Activated naive CD8-positive, alpha-beta T cell treated with anti-CD3 and anti-CD28 coated beads for 36 hours (primary cell): ENCODE data around the gene DAPK3. TPM values are rescaled to one million over a fixed set of nuclear protein-coding genes. Genes with fewer than 3 reads are reported as not detected.
"Not testable (repeated sequence)": the region's sequence is repeated elsewhere in the genome, so short reads cannot be mapped to it uniquely, and the experiment has no call there.

Experiments used
- DNase-seq: peaks from one replicate; pipeline ENCODE4 v3.0.0; 2021
- H3K27ac Mint-ChIP-seq: one replicate; pipeline ENCODE4 v1.8.0; 2022; ENCODE audit warnings: mild to moderate bottlenecking, moderate library complexity, mixed read lengths
- H3K27me3 Mint-ChIP-seq: one replicate; pipeline ENCODE4 v1.8.0; 2022; ENCODE audit warnings: mild to moderate bottlenecking, mixed read lengths
- H3K36me3 Mint-ChIP-seq: one replicate; pipeline ENCODE4 v1.8.0; 2021; ENCODE audit warnings: mild to moderate bottlenecking, mixed read lengths
- H3K4me1 Mint-ChIP-seq: one replicate; pipeline ENCODE4 v1.8.0; 2021; ENCODE audit warnings: mixed read lengths
- H3K4me3 Mint-ChIP-seq: one replicate; pipeline ENCODE4 v1.8.0; 2022; ENCODE audit warnings: mild to moderate bottlenecking, moderate library complexity, mixed read lengths
- H3K9me3 Mint-ChIP-seq: one replicate; pipeline ENCODE4 v1.8.0; 2022; ENCODE audit warnings: mixed read lengths
- total RNA-seq, 2 experiments: library from RNA; stranded (reverse); gene quantifications; one replicate each; pipeline ENCODE4 v1.2.3, GENCODE V29; 2021

Gene DAPK3
- 10 to 100 TPM; 31.6 to 32.2 TPM for total RNA-seq

GRCh38 chr19:3970808-3971598 is at the start of gene DAPK3:
Gene DAPK3 (minus strand): TSS chr19:3971099. CDS start chr19:3969735, 1,364 bp downstream.
- Mint-ChIP-seq H3K4me1 (peaks cover 20% of the 10 kb centered on the region), H3K27me3 (no peaks in the 10 kb centered on the region), H3K27ac (peak within 1 kb of the TSS; percentile 78), H3K9me3 (no peaks in the 10 kb centered on the region), H3K4me3 (peak within 1 kb of the TSS; percentile 91), H3K36me3 (peaks cover 19% of the 10 kb centered on the region)
- DNase-seq: peak; percentile 96

GRCh38 chr19:4019578-4019977 is 48.7 kb upstream of the DAPK3 start:
- Mint-ChIP-seq H3K36me3 (peaks cover 8% of the 10 kb centered on the region), H3K4me3 (no peak overlapping the region), H3K27ac (no peak overlapping the region), H3K4me1 (no peaks in the 10 kb centered on the region), H3K27me3 (no peaks in the 10 kb centered on the region), H3K9me3 (no peaks in the 10 kb centered on the region)
- no peak for DNase-seq

- Mint-ChIP-seq H3K9me3 (no peaks in the 10 kb centered on the region), H3K4me3 (no peak overlapping the region), H3K27me3 (no peaks in the 10 kb centered on the region), H3K4me1 (no peaks in the 10 kb centered on the region), H3K36me3 (peaks cover 8% of the 10 kb centered on the region), H3K27ac (no peak overlapping the region)
- DNase-seq: no peak
Observed at GRCh38 chr19:4018775-4019504, 48.0 kb upstream of the DAPK3 start.

- peaks cover 8% of the 10 kb centered on the region for H3K36me3 Mint-ChIP-seq
- H3K27ac Mint-ChIP-seq: no peak overlapping the region
- no peaks in the 10 kb centered on the region for H3K4me1 Mint-ChIP-seq
- no peak overlapping the region for H3K4me3 Mint-ChIP-seq
- no peaks in the 10 kb centered on the region for H3K27me3 Mint-ChIP-seq
- no peak for DNase-seq
- no peaks in the 10 kb centered on the region for H3K9me3 Mint-ChIP-seq
Observed at GRCh38 chr19:4018140-4018613, 47.3 kb upstream of the DAPK3 start.

DNA sequence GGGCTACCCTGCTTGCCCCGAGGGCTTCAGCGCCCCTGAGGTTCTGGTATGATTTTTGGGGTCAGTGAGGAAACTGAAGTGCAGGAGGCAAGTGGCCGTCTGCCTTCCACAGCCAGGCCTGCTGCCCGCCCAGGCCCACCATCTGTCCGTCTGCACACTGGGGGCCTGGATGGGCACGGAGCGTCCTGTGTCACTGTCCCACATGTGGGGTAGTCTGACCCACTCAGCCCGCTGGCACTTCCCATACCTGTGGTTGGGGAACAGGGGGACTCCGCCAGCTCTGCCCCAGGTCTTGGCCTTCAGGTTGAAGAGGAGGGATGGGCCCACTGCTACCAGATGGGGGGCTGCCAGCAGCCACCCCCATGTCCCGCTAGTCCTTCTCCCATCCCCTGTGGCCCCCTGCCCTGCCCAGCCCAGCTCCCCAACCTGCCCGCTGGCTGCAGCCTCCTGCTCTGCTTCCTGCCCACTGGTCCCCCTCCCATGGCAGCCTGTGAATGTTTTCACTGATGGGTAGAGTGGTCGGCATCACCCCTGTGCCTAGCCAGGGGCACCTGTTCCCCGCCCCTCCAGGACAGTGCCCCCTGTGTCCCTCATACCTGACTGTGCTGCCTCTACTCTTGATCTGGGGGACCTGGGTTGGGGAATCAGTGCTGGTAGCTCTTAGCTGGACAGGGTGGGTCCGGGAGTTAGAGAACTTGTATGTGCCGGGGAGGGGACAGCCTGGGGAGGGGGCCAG is 46.2 kb upstream of the DAPK3 start:
- H3K36me3 Mint-ChIP-seq: peaks cover 7% of the 10 kb centered on the region
- H3K4me1 Mint-ChIP-seq: peaks cover 2% of the 10 kb centered on the region
- H3K27me3 Mint-ChIP-seq: no peaks in the 10 kb centered on the region
- no peak overlapping the region for H3K4me3 Mint-ChIP-seq
- H3K27ac Mint-ChIP-seq: no peak overlapping the region
- DNase-seq: no peak
- H3K9me3 Mint-ChIP-seq: no peaks in the 10 kb centered on the region

GRCh38 chr19:4016486-4016885 is 45.6 kb upstream of the DAPK3 start:
- Mint-ChIP-seq H3K4me1 (peaks cover 2% of the 10 kb centered on the region), H3K4me3 (no peak overlapping the region), H3K27ac (no peak overlapping the region), H3K27me3 (no peaks in the 10 kb centered on the region), H3K36me3 (peaks cover 4% of the 10 kb centered on the region), H3K9me3 (no peaks in the 10 kb centered on the region)
- DNase-seq: no peak

GRCh38 chr19:4015705-4016402 is 45.0 kb upstream of the DAPK3 start:
- Mint-ChIP-seq H3K27ac (no peak overlapping the region), H3K36me3 (no peaks in the 10 kb centered on the region), H3K4me1 (peaks cover 6% of the 10 kb centered on the region), H3K27me3 (no peaks in the 10 kb centered on the region), H3K4me3 (no peak overlapping the region), H3K9me3 (no peaks in the 10 kb centered on the region)
- DNase-seq: no peak

GRCh38 chr19:4014541-4015491 is 43.9 kb upstream of the DAPK3 start:
- no peak overlapping the region for H3K4me3 Mint-ChIP-seq
- DNase-seq: peak; percentile 46
- no peak overlapping the region for H3K27ac Mint-ChIP-seq
- no peaks in the 10 kb centered on the region for H3K27me3 Mint-ChIP-seq
- peaks cover 6% of the 10 kb centered on the region for H3K4me1 Mint-ChIP-seq
- no peaks in the 10 kb centered on the region for H3K9me3 Mint-ChIP-seq
- no peaks in the 10 kb centered on the region for H3K36me3 Mint-ChIP-seq

GRCh38 chr19:4013886-4014540 is 43.1 kb upstream of the DAPK3 start:
- no peaks in the 10 kb centered on the region for H3K36me3 Mint-ChIP-seq

GRCh38 chr19:4012975-4013634 is 42.2 kb upstream of the DAPK3 start:
- H3K9me3 Mint-ChIP-seq: no peaks in the 10 kb centered on the region
- H3K4me1 Mint-ChIP-seq: peaks cover 20% of the 10 kb centered on the region
- no peaks in the 10 kb centered on the region for H3K27me3 Mint-ChIP-seq
- no peak overlapping the region for H3K4me3 Mint-ChIP-seq
- no peak for DNase-seq
- H3K36me3 Mint-ChIP-seq: no peaks in the 10 kb centered on the region
- no peak overlapping the region for H3K27ac Mint-ChIP-seq

More at GRCh38 chr19:4013886-4014540, 43.1 kb upstream of the DAPK3 start:
- Mint-ChIP-seq H3K4me1 (peaks cover 14% of the 10 kb centered on the region), H3K9me3 (no peaks in the 10 kb centered on the region), H3K27me3 (no peaks in the 10 kb centered on the region), H3K4me3 (no peak overlapping the region), H3K27ac (no peak overlapping the region)
- DNase-seq: no peak

GRCh38 chr19:4012092-4012974 is 41.4 kb upstream of the DAPK3 start:
- H3K27ac Mint-ChIP-seq: no peak overlapping the region
- H3K36me3 Mint-ChIP-seq: no peaks in the 10 kb centered on the region
- no peak overlapping the region for H3K4me3 Mint-ChIP-seq
- H3K9me3 Mint-ChIP-seq: no peaks in the 10 kb centered on the region
- peaks cover 20% of the 10 kb centered on the region for H3K4me1 Mint-ChIP-seq
- DNase-seq: no peak
- no peaks in the 10 kb centered on the region for H3K27me3 Mint-ChIP-seq

DNA sequence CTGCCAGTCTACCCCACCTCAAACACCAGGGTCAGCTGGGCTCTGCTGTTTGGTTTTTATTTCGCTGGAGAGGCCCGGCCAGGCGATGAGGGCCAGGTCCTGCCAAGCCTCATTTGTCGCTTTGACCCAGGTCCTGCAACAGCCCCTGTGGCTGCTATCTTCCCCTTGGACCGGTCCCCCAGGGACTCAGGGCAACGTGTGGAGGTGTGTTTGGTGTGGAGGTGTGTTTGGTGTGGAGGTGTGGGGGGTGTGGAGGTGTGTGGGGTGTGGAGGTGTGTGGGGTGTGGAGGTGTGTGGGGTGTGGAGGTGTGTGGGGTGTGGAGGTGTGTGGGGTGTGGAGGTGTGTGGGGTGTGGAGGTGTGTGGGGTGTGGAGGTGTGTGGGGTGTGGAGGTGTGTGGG is 40.5 kb upstream of the DAPK3 start:
- DNase-seq, H3K27me3 Mint-ChIP-seq, H3K27ac Mint-ChIP-seq, H3K36me3 Mint-ChIP-seq, H3K4me3 Mint-ChIP-seq, H3K9me3 Mint-ChIP-seq: not testable (repeated sequence)
- peaks cover 20% of the 10 kb centered on the region for H3K4me1 Mint-ChIP-seq
